MM.1S (cell line): ENCODE data around the gene GABRP.

Experiments
- DNase-seq: peaks from one replicate; pipeline ENCODE4 v3.0.0-alpha.2; 2015
- H2AFZ ChIP-seq: fragments of 300-600 bp; sonication (generic); 2 replicates; pipeline ENCODE4 v1.6.0; 2016; ENCODE audit warnings: antibody characterized with exemption, low read length
- H3F3A ChIP-seq: fragments of 300-600 bp; sonication (generic); 2 replicates; pipeline ENCODE4 v1.6.1; 2016; ENCODE audit warnings: mild to moderate bottlenecking, antibody characterized with exemption, low read length, moderate library complexity, mixed read lengths; ENCODE audit not compliant: insufficient read depth
- H3K27ac ChIP-seq: fragments of 300-600 bp; sonication (generic); 2 replicates; pipeline ENCODE4 v1.5.1; 2016; ENCODE audit warnings: mild to moderate bottlenecking, low read length
- H3K27me3 ChIP-seq: fragments of 300-600 bp; sonication (generic); replicated peaks from 2 replicates; pipeline ENCODE4 v1.6.0; 2016; ENCODE audit warnings: low read length; ENCODE audit not compliant: insufficient read depth
- H3K36me3 ChIP-seq: fragments of 300-600 bp; sonication (generic); replicated peaks from 2 replicates; pipeline ENCODE4 v1.6.1; 2016; ENCODE audit warnings: mild to moderate bottlenecking, low read length, mixed read lengths; ENCODE audit not compliant: insufficient read depth
- H3K4me1 ChIP-seq: fragments of 300-600 bp; sonication (generic); 2 replicates; pipeline ENCODE4 v1.6.1; 2016; ENCODE audit warnings: low read length, mixed read lengths
- H3K4me2 ChIP-seq: fragments of 300-600 bp; sonication (generic); 2 replicates; pipeline ENCODE4 v1.6.0; 2016; ENCODE audit warnings: low read depth, low read length
- H3K4me3 ChIP-seq: fragments of 300-600 bp; sonication (generic); 2 replicates; pipeline ENCODE4 v1.5.1; 2016; ENCODE audit warnings: low read length, mixed read lengths
- H3K79me2 ChIP-seq: fragments of 300-600 bp; sonication (generic); 2 replicates; pipeline ENCODE4 v1.6.1; 2016; ENCODE audit warnings: mixed run types, low read length, mixed read lengths
- H3K9ac ChIP-seq: fragments of 300-600 bp; sonication (generic); 2 replicates; pipeline ENCODE4 v1.6.1; 2016; ENCODE audit warnings: low read length, mixed read lengths
- H3K9me2 ChIP-seq: fragments of 300-600 bp; sonication (generic); replicated peaks from 2 replicates; pipeline ENCODE4 v1.6.1; 2016; ENCODE audit warnings: mild to moderate bottlenecking, low read length, mixed read lengths; ENCODE audit not compliant: insufficient read depth
- H3K9me3 ChIP-seq: fragments of 300-600 bp; sonication (generic); replicated peaks from 2 replicates; pipeline ENCODE4 v1.6.1; 2016; ENCODE audit warnings: mild to moderate bottlenecking, low read length, mixed read lengths; ENCODE audit not compliant: insufficient read depth
- H4K20me1 ChIP-seq: fragments of 300-600 bp; sonication (generic); 2 replicates; pipeline ENCODE4 v1.6.1; 2016; ENCODE audit warnings: mild to moderate bottlenecking, low read length, moderate library complexity, mixed read lengths; ENCODE audit not compliant: insufficient read depth
- CTCF ChIP-seq: fragments of 300-600 bp; sonication (generic); IDR thresholded peaks from 2 replicates; pipeline ENCODE4 v1.5.1; 2016; ENCODE audit warnings: antibody characterized with exemption, low read length, mixed read lengths
- EZH2 ChIP-seq: fragments of 300-600 bp; sonication (generic); optimal IDR thresholded peaks from 2 replicates; pipeline ENCODE3; 2017; ENCODE audit warnings: low read depth, mild to moderate bottlenecking, antibody characterized with exemption, low read length, mixed read lengths
- EZH2phosphoT487 ChIP-seq: fragments of 300-600 bp; sonication (generic); IDR thresholded peaks from 2 replicates; pipeline ENCODE4 v1.6.1; 2018; ENCODE audit warnings: antibody characterized with exemption, low read length

The GABRP gene

GRCh38 chr5:170860818-170861666 is 77.5 kb downstream of the GABRP start:
- TF ChIP-seq CTCF (no peak), EZH2phosphoT487 (no peak), EZH2 (no peak)
- peaks cover 9% of the 10 kb centered on the region for H3F3A ChIP-seq
- H3K27ac ChIP-seq: no peak overlapping the region
- H3K4me1 ChIP-seq: peaks cover 15% of the 10 kb centered on the region
- no peaks in the 10 kb centered on the region for H4K20me1 ChIP-seq
- no peaks in the 10 kb centered on the region for H3K9me3 ChIP-seq
- DNase-seq: no peak
- no peaks in the 10 kb centered on the region for H3K36me3 ChIP-seq
- H3K79me2 ChIP-seq: no peaks in the 10 kb centered on the region
- no peaks in the 10 kb centered on the region for H3K27me3 ChIP-seq
- H2AFZ ChIP-seq: no peak overlapping the region
- no peak overlapping the region for H3K9ac ChIP-seq
- H3K4me3 ChIP-seq: no peak overlapping the region
- no peaks in the 10 kb centered on the region for H3K9me2 ChIP-seq
- H3K4me2 ChIP-seq: no peak overlapping the region

- H3F3A ChIP-seq: peaks cover 15% of the 10 kb centered on the region
- H3K27me3 ChIP-seq: no peaks in the 10 kb centered on the region
- TF ChIP-seq EZH2 (no peak), CTCF (no peak), EZH2phosphoT487 (no peak)
- H3K9ac ChIP-seq: no peak overlapping the region
- no peaks in the 10 kb centered on the region for H3K79me2 ChIP-seq
- no peaks in the 10 kb centered on the region for H3K36me3 ChIP-seq
- DNase-seq: no peak
- no peak overlapping the region for H3K4me2 ChIP-seq
- no peaks in the 10 kb centered on the region for H4K20me1 ChIP-seq
- H2AFZ ChIP-seq: no peak overlapping the region
- H3K9me3 ChIP-seq: no peaks in the 10 kb centered on the region
- H3K4me1 ChIP-seq: peaks cover 21% of the 10 kb centered on the region
- no peak overlapping the region for H3K4me3 ChIP-seq
- no peaks in the 10 kb centered on the region for H3K9me2 ChIP-seq
- H3K27ac ChIP-seq: no peak overlapping the region
Observed at GRCh38 chr5:170861667-170861916, 78.1 kb downstream of the GABRP start.

GRCh38 chr5:170861917-170862766 is 78.6 kb downstream of the GABRP start, which contains the start of gene RANBP17:
Gene RANBP17 (plus strand): TSS chr5:170862018.
- H4K20me1 ChIP-seq: no peaks in the 10 kb centered on the region
- no peaks in the 10 kb centered on the region for H3K79me2 ChIP-seq
- H3K27ac ChIP-seq: no peak within 1 kb of the TSS
- no peaks in the 10 kb centered on the region for H3K36me3 ChIP-seq
- no peak within 1 kb of the TSS for H3K4me3 ChIP-seq
- H3K9ac ChIP-seq: no peak within 1 kb of the TSS
- no peak within 1 kb of the TSS for H2AFZ ChIP-seq
- H3K4me2 ChIP-seq: no peak within 1 kb of the TSS
- no peaks in the 10 kb centered on the region for H3K27me3 ChIP-seq
- TF ChIP-seq CTCF: no peak
- TF ChIP-seq EZH2: no peak
- no peak for TF ChIP-seq EZH2phosphoT487
- no peaks in the 10 kb centered on the region for H3K9me2 ChIP-seq
- H3F3A ChIP-seq: peaks cover 16% of the 10 kb centered on the region
- peaks cover 22% of the 10 kb centered on the region for H3K4me1 ChIP-seq
- DNase-seq: no peak
- H3K9me3 ChIP-seq: no peaks in the 10 kb centered on the region
